ENCODE data around the gene EP400. TPM values are rescaled to one million over a fixed set of nuclear protein-coding genes. Genes with fewer than 3 reads are reported as not detected.
"Not testable (repeated sequence)": the region's sequence is repeated elsewhere in the genome, so short reads cannot be mapped to it uniquely, and the experiment has no call there.

EP400 gene
- total and polyA plus RNA-seq, 8 donors = 33.5 to 49.9 (median 41.4) TPM

GRCh38 chr12:131983554-131983953, 33.8 kb downstream of the EP400 start:
- Histone ChIP-seq H3K27ac (no peak overlapping the region), H3K9me3 (no peaks in the 10 kb centered on the region), H3K4me1 (peaks cover 0 to 19% of the 10 kb centered on the region in 2 donors), H3K27me3 (no peaks in the 10 kb centered on the region), H3K4me3 (no peak overlapping the region), H3K36me3 (peaks cover 0 to 94% of the 10 kb centered on the region in 2 donors)
- ATAC-seq (no peak), DNase-seq (no peak)
- no peak for TF ChIP-seq CTCF (IDR thresholded peaks at IDR 0.05)
- intact Hi-C loops (cut with DNase I) = no loop called here

- DNase-seq (no peak), ATAC-seq (no peak)
- no peak for TF ChIP-seq CTCF (IDR thresholded peaks at IDR 0.05)
- peaks cover 0 to 100% of the 10 kb centered on the region in 2 donors for H3K36me3 ChIP-seq
- H3K27ac ChIP-seq = peak overlapping the region in 1 of 2 donors; percentile 89
- no peak overlapping the region for H3K4me3 ChIP-seq
- no peaks in the 10 kb centered on the region for H3K9me3 ChIP-seq
- peaks cover 0 to 19% of the 10 kb centered on the region in 2 donors for H3K4me1 ChIP-seq
- intact Hi-C loops (cut with DNase I) = no loop called here
- no peaks in the 10 kb centered on the region for H3K27me3 ChIP-seq
These were observed 34.6 kb downstream of the EP400 start for GRCh38 chr12:131984334-131984733.

GRCh38 chr12:131985510-131985875, 35.8 kb downstream of the EP400 start:
- intact Hi-C loops (cut with DNase I); H3K9me3 ChIP-seq; H3K27me3 ChIP-seq: not testable (repeated sequence)
- Histone ChIP-seq H3K36me3 (peaks cover 0 to 100% of the 10 kb centered on the region in 2 donors), H3K27ac (peak overlapping the region in 1 of 2 donors; percentile 89), H3K4me1 (peaks cover 0 to 19% of the 10 kb centered on the region in 2 donors), H3K4me3 (peak overlapping the region in 1 of 2 donors; percentile 26)
- DNase-seq (peak in 1 of 4 donors; percentile 54), ATAC-seq (peak; percentile 40)

GRCh38 chr12:131986361-131986760, 36.6 kb downstream of the EP400 start:
- Histone ChIP-seq H3K9me3 (no peaks in the 10 kb centered on the region), H3K27me3 (no peaks in the 10 kb centered on the region), H3K4me1 (peaks cover 0 to 19% of the 10 kb centered on the region in 2 donors), H3K36me3 (peaks cover 0 to 100% of the 10 kb centered on the region in 2 donors), H3K4me3 (no peak overlapping the region), H3K27ac (no peak overlapping the region)
- intact Hi-C loops (cut with DNase I) = no loop called here
- TF ChIP-seq CTCF (IDR thresholded peaks at IDR 0.05) = no peak
- DNase-seq (no peak), ATAC-seq (no peak)

- H3K27me3 ChIP-seq = no peaks in the 10 kb centered on the region
- intact Hi-C loops (cut with DNase I) = no loop called here
- H3K9me3 ChIP-seq = no peaks in the 10 kb centered on the region
- peaks cover 0 to 100% of the 10 kb centered on the region in 2 donors for H3K36me3 ChIP-seq
- ATAC-seq (no peak), DNase-seq (no peak)
- H3K4me3 ChIP-seq = no peak overlapping the region
- no peak for TF ChIP-seq CTCF (IDR thresholded peaks at IDR 0.05)
- H3K4me1 ChIP-seq = peaks cover 0 to 19% of the 10 kb centered on the region in 2 donors
- no peak overlapping the region for H3K27ac ChIP-seq
These were observed 37.2 kb downstream of the EP400 start for GRCh38 chr12:131986910-131987309.

- ATAC-seq (no peak), DNase-seq (no peak)
- no peak overlapping the region for H3K27ac ChIP-seq
- no peaks in the 10 kb centered on the region for H3K27me3 ChIP-seq
- no peak overlapping the region for H3K4me3 ChIP-seq
- peaks cover 0 to 19% of the 10 kb centered on the region in 2 donors for H3K4me1 ChIP-seq
- TF ChIP-seq CTCF (IDR thresholded peaks at IDR 0.05) = no peak
- peaks cover 0 to 100% of the 10 kb centered on the region in 2 donors for H3K36me3 ChIP-seq
- intact Hi-C loops (cut with DNase I) = no loop called here
- no peaks in the 10 kb centered on the region for H3K9me3 ChIP-seq
These were observed 37.8 kb downstream of the EP400 start for GRCh38 chr12:131987552-131987951.
